Adrenal gland (tissue), 12 donors: ENCODE measurements around the gene CORO1C. TPM values are rescaled to one million over a fixed set of nuclear protein-coding genes. Genes with fewer than 3 reads are reported as not detected.
A peak's percentile ranks its signal among the peaks of the same experiment; 100 is the strongest.

Experiments
- DNase-seq, 7 donors: peaks; one replicate each; pipeline ENCODE4 v3.0.0-alpha.2; 2019 to 2020
- H3K27ac ChIP-seq, 5 donors: fragments of 200-600 bp; sonication (generic) in 4 of 5; 1 replicate in 3 of 5; 2 replicates in 2 of 5; pipeline versions ENCODE4 v1.5.1 to v1.8.0; 2016 to 2020; ENCODE audit warnings: mild to moderate bottlenecking in 1 of 5
- H3K27me3 ChIP-seq: fragments of 200-600 bp; 2 replicates; pipeline ENCODE4 v1.8.0; 2021
- H3K36me3 ChIP-seq, 2 donors: fragments of 200-600 bp; replicated peaks in 1 of 2; 1 replicate in 1 of 2; 2 replicates in 1 of 2; pipeline versions ENCODE4 v1.5.1 to v1.8.0; 2018 to 2022
- H3K4me1 ChIP-seq, 2 donors: fragments of 200-600 bp; replicated peaks in 1 of 2; 1 replicate in 1 of 2; 2 replicates in 1 of 2; pipeline versions ENCODE4 v1.5.1 to v1.8.0; 2018 to 2021
- H3K4me3 ChIP-seq, 4 donors: fragments of 200-600 bp; sonication (generic) in 3 of 4; one replicate each; pipeline ENCODE4 v1.5.1; 2016 to 2018
- H3K9me3 ChIP-seq, 3 donors: fragments of 200-600 bp; sonication (generic) in 1 of 3; replicated peaks in 1 of 3; 1 replicate in 2 of 3; 2 replicates in 1 of 3; pipeline versions ENCODE4 v1.5.1 to v1.8.0; 2016 to 2021
- POLR2A ChIP-seq, 2 donors: fragments of 450-650 bp; IDR thresholded peaks; one replicate each; pipeline ENCODE4 v1.6.1; 2017; ENCODE audit warnings: antibody characterized with exemption in 2 of 2, mild to moderate bottlenecking in 2 of 2, moderate library complexity in 1 of 2
- WGBS, 4 donors: extraction: QIAGEN DNeasy Blood & Tissue Kit in 2 of 4; methylation state at CpG; one replicate each; pipeline versions ENCODE4 v1.1.5 to v1.1.7; 2013 to 2017; 5-methylcytosine and 5-hydroxymethylcytosine counted together
- intact Hi-C, 2 donors: fragments of 100-400 bp; cut with DNase I; formaldehyde crosslinking; loops; one replicate each; pipeline versions ENCODE4 v1.14.1 to v1.15.0; 2022 to 2023
- polyA plus RNA-seq, 3 donors: library from polyadenylated mRNA; stranded (reverse); fragments of 200-250 nt in 2 of 3; fragments of 350-450 nt in 1 of 3; fragmentation: Illumina TruSeq in 1 of 3; extraction: RNeasy Lipid Tissue Mini Kit (QIAGEN cat#74804) in 1 of 3; gene quantifications; one replicate each; pipeline ENCODE4 v1.2.3, GENCODE V29; 2013 to 2014
- total RNA-seq, 9 donors: library from RNA; depleted of rRNA in 4 of 9; stranded (reverse); fragments of >200 nt in 4 of 9; fragments of 120-200 nt in 1 of 9; fragmentation: NEBNext Ultra II Directional in 1 of 9; extraction: Animal tissue kit (Norgen Biotek cat#: 25700) in 1 of 9; gene quantifications; one replicate each; pipeline versions ENCODE4 v1.1.0 to v1.2.4, GENCODE V29; 2013 to 2023
- TF ChIP-seq, protein P1 (sequence below), 6 experiments: fragments of 450-650 bp in 4 of 6; fragments of 200-600 bp in 2 of 6; sonication (generic) in 1 of 6; IDR thresholded peaks; 1 replicate in 5 of 6; 2 replicates in 1 of 6; pipeline versions ENCODE4 v1.5.1 to v1.8.0; 2016 to 2021; ENCODE audit warnings: antibody characterized with exemption in 6 of 6, mild to moderate bottlenecking in 2 of 6, moderate library complexity in 1 of 6
- donor health status: healthy with polysubstance abuse.
- donor health status: Bipolar disorder and iron deficiency.
- donor health status: DM: yes; HTN: yes; CAD: no.
- donor health status: DM: no; HTN: no; CAD: no.
- donor health status: DM: no; HTN: no; CAD: no.
- donor health status: DM: yes; HTN: yes; CAD: no.

The CORO1C gene
- total and polyA plus RNA-seq, 12 donors, result 17.4 to 124 (median 71.4) TPM

GRCh38 chr12:108745641-108746040 is 14.3 kb upstream of the CORO1C start:
- Histone ChIP-seq H3K27ac (no peak overlapping the region), H3K9me3 (no peaks in the 10 kb centered on the region), H3K4me3 (no peak overlapping the region), H3K4me1 (no peaks in the 10 kb centered on the region), H3K36me3 (no peaks in the 10 kb centered on the region), H3K27me3 (no peaks in the 10 kb centered on the region)
- WGBS, 4 donors, result 89 to 94% (median 91%) methylated on average over 3 to 5 of the region's 5 CpGs
- no peak for TF ChIP-seq POLR2A (IDR thresholded peaks at IDR 0.05)
- TF ChIP-seq, protein P1, sequence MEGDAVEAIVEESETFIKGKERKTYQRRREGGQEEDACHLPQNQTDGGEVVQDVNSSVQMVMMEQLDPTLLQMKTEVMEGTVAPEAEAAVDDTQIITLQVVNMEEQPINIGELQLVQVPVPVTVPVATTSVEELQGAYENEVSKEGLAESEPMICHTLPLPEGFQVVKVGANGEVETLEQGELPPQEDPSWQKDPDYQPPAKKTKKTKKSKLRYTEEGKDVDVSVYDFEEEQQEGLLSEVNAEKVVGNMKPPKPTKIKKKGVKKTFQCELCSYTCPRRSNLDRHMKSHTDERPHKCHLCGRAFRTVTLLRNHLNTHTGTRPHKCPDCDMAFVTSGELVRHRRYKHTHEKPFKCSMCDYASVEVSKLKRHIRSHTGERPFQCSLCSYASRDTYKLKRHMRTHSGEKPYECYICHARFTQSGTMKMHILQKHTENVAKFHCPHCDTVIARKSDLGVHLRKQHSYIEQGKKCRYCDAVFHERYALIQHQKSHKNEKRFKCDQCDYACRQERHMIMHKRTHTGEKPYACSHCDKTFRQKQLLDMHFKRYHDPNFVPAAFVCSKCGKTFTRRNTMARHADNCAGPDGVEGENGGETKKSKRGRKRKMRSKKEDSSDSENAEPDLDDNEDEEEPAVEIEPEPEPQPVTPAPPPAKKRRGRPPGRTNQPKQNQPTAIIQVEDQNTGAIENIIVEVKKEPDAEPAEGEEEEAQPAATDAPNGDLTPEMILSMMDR (IDR thresholded peaks at IDR 0.05), result no peak
- peak in 1 of 7 donors; percentile 46 for DNase-seq
- intact Hi-C loops, result no loop called here

DNA sequence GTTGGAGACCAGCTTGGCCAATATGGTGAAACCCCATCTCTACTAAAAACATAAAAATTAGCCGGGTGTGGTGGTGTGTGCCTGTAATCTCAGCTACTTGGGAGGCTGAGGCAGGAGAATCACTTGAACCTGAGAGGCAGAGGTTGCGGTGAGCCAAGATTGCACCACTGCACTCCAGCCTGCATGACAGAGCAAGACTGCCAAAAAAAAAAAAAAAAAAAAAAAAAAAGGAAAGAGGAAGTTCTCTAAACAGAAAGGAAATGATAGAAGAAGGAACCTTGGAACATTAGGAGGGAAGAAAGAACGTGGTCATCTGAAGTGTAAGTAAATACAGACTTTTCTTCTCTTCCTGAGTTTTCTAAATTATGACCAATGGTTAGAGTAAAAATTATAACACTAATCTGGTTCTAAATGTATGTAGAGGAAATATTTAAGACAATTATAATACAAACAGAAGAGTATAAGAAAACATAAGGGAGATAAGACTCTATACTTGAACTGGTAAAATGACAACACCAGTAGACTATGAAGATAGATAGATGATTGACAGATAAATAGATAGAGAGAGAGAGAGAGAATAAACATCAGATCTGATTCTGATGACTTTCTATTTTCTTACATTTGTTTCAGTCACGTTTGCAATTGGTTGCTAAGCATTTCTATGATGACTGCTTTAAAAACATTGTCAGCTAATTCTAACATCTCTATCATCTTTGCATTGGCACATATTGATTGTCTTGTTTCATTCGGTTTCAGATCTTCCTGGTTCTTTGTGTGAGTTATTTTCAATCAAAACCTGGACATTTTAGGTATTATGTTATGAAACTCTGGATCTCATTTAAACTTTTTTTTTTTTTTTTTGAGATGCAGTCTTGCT is 12.9 kb upstream of the CORO1C start:
- peak in 1 of 7 donors; percentile 41 for DNase-seq
- TF ChIP-seq POLR2A (IDR thresholded peaks at IDR 0.05), result no peak
- TF ChIP-seq, protein P1 (IDR thresholded peaks at IDR 0.05), result no peak
- H3K4me3 ChIP-seq, result no peak overlapping the region
- intact Hi-C loops, result no loop called here
- H3K9me3 ChIP-seq, result no peaks in the 10 kb centered on the region
- no peaks in the 10 kb centered on the region for H3K36me3 ChIP-seq
- no peaks in the 10 kb centered on the region for H3K27me3 ChIP-seq
- no peaks in the 10 kb centered on the region for H3K4me1 ChIP-seq
- 55 to 63% (median 63%) methylated on average over 5 of the region's 5 CpGs for WGBS, 4 donors
- no peak overlapping the region for H3K27ac ChIP-seq

- no peak for TF ChIP-seq POLR2A (IDR thresholded peaks at IDR 0.05)
- TF ChIP-seq, protein P1 (IDR thresholded peaks at IDR 0.05), result no peak
- no peaks in the 10 kb centered on the region for H3K27me3 ChIP-seq
- H3K4me1 ChIP-seq, result no peaks in the 10 kb centered on the region
- H3K4me3 ChIP-seq, result no peak overlapping the region
- no peak for DNase-seq
- H3K36me3 ChIP-seq, result no peaks in the 10 kb centered on the region
- H3K27ac ChIP-seq, result no peak overlapping the region
- no peaks in the 10 kb centered on the region for H3K9me3 ChIP-seq
- 50 to 54% (median 52%) methylated on average over 2 of the region's 2 CpGs for WGBS, 4 donors
- intact Hi-C loops, result loop anchor here in 1 of 2 donors (10.0 kb wide), 1 partner anchor 57 kb away; no protein-coding TSS in a partner anchor
Measured at GRCh38 chr12:108738170-108738569, 6.9 kb upstream of the CORO1C start.

DNA sequence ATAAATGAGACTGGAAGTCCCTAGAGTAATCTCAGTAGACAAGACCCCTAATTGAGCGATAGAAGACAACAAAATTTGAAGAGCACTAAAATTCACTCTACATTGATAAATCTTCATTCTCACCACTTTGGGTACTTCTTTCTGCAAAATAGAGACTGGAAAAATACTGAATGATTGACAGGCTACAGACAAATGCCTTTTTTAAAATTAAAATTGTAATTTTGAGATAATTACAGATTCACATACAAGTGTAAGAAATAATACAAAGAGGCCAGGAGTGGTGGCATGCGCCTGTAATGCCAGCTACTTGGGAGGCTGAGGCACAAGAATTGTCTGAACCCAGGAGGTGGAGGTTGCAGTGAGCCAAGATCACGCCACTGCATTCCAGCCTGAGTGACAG is 4.5 kb upstream of the CORO1C start:
- Histone ChIP-seq H3K4me1 (peaks cover 0 to 7% of the 10 kb centered on the region in 2 donors), H3K27ac (no peak overlapping the region), H3K36me3 (no peaks in the 10 kb centered on the region), H3K27me3 (no peaks in the 10 kb centered on the region), H3K9me3 (no peaks in the 10 kb centered on the region), H3K4me3 (no peak overlapping the region)
- TF ChIP-seq, protein P1 (IDR thresholded peaks at IDR 0.05), result no peak
- TF ChIP-seq POLR2A (IDR thresholded peaks at IDR 0.05), result no peak
- DNase-seq, result peak in 1 of 7 donors; percentile 3
- intact Hi-C loops, result loop anchor here in 1 of 2 donors (10.0 kb wide), 1 partner anchor 59 kb away; no protein-coding TSS in a partner anchor
- WGBS, 4 donors, result 86 to 99% (median 94%) methylated on average over 3 of the region's 3 CpGs
